SK-N-SH (cell line): ENCODE results near the gene ENTPD2. TPM values are rescaled to one million over a fixed set of nuclear protein-coding genes. Genes with fewer than 3 reads are reported as not detected.

Experiments used
- CTCF ChIA-PET: fragments of 300-600, 350-600 bp; formaldehyde crosslinking; extraction: SDS; loops from one replicate; lab custom pipeline; 2021; lab: Yijun Ruan, JAX
- POLR2A ChIA-PET: fragments of 350-600 bp; sonication (Branson Sonifier 250); formaldehyde crosslinking; extraction: SDS; loops from one replicate; lab custom pipeline; 2020; ENCODE audit warnings: antibody characterized with exemption, inconsistent platforms; lab: Yijun Ruan, JAX
- DNase-seq: peaks from one replicate; pipeline ENCODE4 v3.0.0; 2012
- H2AFZ ChIP-seq: fragments of 200-600 bp; sonication (generic); 2 replicates; pipeline ENCODE4 v1.8.1; 2016; ENCODE audit warnings: antibody characterized with exemption, mild to moderate bottlenecking, low read depth
- H3F3A ChIP-seq: fragments of 200-600 bp; sonication (generic); replicated peaks from 2 replicates; pipeline ENCODE3; 2016; ENCODE audit warnings: antibody characterized with exemption, mild to moderate bottlenecking; ENCODE audit not compliant: insufficient read depth
- H3K27ac ChIP-seq, 2 experiments: fragments of 200-500 bp in 1 of 2; fragments of 200-600 bp in 1 of 2; sonication (Bioruptor generic) in 1 of 2; sonication (generic), shearing (Covaris generic) in 1 of 2; 2 replicates each; pipeline versions ENCODE4 v1.5.1 to v1.6.1; 2014 to 2016; ENCODE audit warnings: low read depth in 2 of 2, inconsistent platforms in 1 of 2, low read length in 1 of 2, mild to moderate bottlenecking in 1 of 2, mixed read lengths in 1 of 2
- H3K27me3 ChIP-seq: fragments of 200-600 bp; sonication (generic), shearing (Covaris generic); 2 replicates; pipeline ENCODE4 v1.6.1; 2016; ENCODE audit warnings: mixed run types; ENCODE audit not compliant: insufficient read depth
- H3K36me3 ChIP-seq, 2 experiments: fragments of 200-500 bp in 1 of 2; fragments of 200-600 bp in 1 of 2; sonication (Bioruptor generic) in 1 of 2; sonication (generic) in 1 of 2; replicated peaks in 1 of 2; 2 replicates each; pipeline versions ENCODE3 to v1.5.1; 2014 to 2016; ENCODE audit warnings: low read length in 1 of 2, mild to moderate bottlenecking in 1 of 2; ENCODE audit not compliant: insufficient read depth in 2 of 2, control insufficient read depth in 1 of 2
- H3K4me1 ChIP-seq, 2 experiments: fragments of 200-500 bp in 1 of 2; fragments of 200-600 bp in 1 of 2; sonication (Bioruptor generic) in 1 of 2; sonication (generic), shearing (Covaris generic) in 1 of 2; 2 replicates each; pipeline versions ENCODE4 v1.5.1 to v1.6.1; 2014 to 2016; ENCODE audit warnings: low read depth in 1 of 2, low read length in 1 of 2, mixed run types in 1 of 2; ENCODE audit not compliant: insufficient read depth in 2 of 2, control insufficient read depth in 1 of 2
- H3K4me2 ChIP-seq: fragments of 200-600 bp; sonication (generic), shearing (Covaris generic); 2 replicates; pipeline ENCODE4 v1.6.1; 2017; ENCODE audit warnings: mixed run types
- H3K4me3 ChIP-seq, 2 experiments: fragments of 200-500 bp in 1 of 2; fragments of 200-600 bp in 1 of 2; sonication (Bioruptor generic) in 1 of 2; sonication (generic), shearing (Covaris generic) in 1 of 2; 2 replicates each; pipeline versions ENCODE4 v1.5.1 to v1.8.1; 2014 to 2016; ENCODE audit warnings: low read depth in 2 of 2, inconsistent platforms in 1 of 2, low read length in 1 of 2, mild to moderate bottlenecking in 1 of 2, mixed read lengths in 1 of 2, moderate library complexity in 1 of 2
- H3K79me2 ChIP-seq: fragments of 200-600 bp; sonication (generic); 2 replicates; pipeline ENCODE4 v1.8.1; 2017; ENCODE audit warnings: mild to moderate bottlenecking; ENCODE audit not compliant: insufficient read depth
- H3K9ac ChIP-seq: fragments of 200-600 bp; sonication (generic); 2 replicates; pipeline ENCODE4 v1.6.1; 2017; ENCODE audit warnings: mixed run types
- H3K9me2 ChIP-seq: fragments of 200-600 bp; sonication (generic); 2 replicates; pipeline ENCODE4 v1.6.1; 2017; ENCODE audit warnings: mixed run types
- H3K9me3 ChIP-seq: fragments of 200-600 bp; sonication (generic); 2 replicates; pipeline ENCODE4 v1.6.1; 2017; ENCODE audit warnings: mixed run types, mild to moderate bottlenecking, moderate library complexity
- H4K20me1 ChIP-seq: fragments of 200-600 bp; sonication (generic); 2 replicates; pipeline ENCODE4 v1.6.1; 2017; ENCODE audit warnings: mild to moderate bottlenecking, mixed run types; ENCODE audit not compliant: insufficient read depth
- CTCF ChIP-seq: fragments of 200-600 bp; sonication (generic); IDR thresholded peaks from 2 replicates; pipeline ENCODE4 v1.6.1; 2017; ENCODE audit warnings: antibody characterized with exemption, mild to moderate bottlenecking, moderate library complexity
- EP300 ChIP-seq, 2 experiments: IDR thresholded peaks; 2 replicates each; pipeline versions ENCODE4 v1.4.0 to v1.6.1; 2012; ENCODE audit warnings: borderline replicate concordance in 1 of 2, low read depth in 1 of 2, low read length in 1 of 2
- EZH2phosphoT487 ChIP-seq: fragments of 200-600 bp; sonication (generic); IDR thresholded peaks from 2 replicates; pipeline ENCODE4 v1.6.1; 2017; ENCODE audit warnings: low read depth, mixed run types, mild to moderate bottlenecking, antibody characterized with exemption, moderate library complexity, borderline replicate concordance
- NFIC ChIP-seq: IDR thresholded peaks from 2 replicates; pipeline ENCODE4 v1.4.0; 2012; ENCODE audit warnings: borderline replicate concordance
- PBX3 ChIP-seq: IDR thresholded peaks from 2 replicates; pipeline ENCODE4; 2012
- POLR2AphosphoS5 ChIP-seq: IDR thresholded peaks from 2 replicates; pipeline ENCODE4 v1.6.1; 2012; ENCODE audit warnings: low read depth, low read length
- REST ChIP-seq: IDR thresholded peaks from 2 replicates; pipeline ENCODE4 v1.6.1; 2012; ENCODE audit warnings: mild to moderate bottlenecking, low read depth, low read length, moderate library complexity
- SMC3 ChIP-seq: IDR thresholded peaks from 2 replicates; pipeline ENCODE4 v1.6.1; 2012; ENCODE audit warnings: low read depth, low read length, improper control_type of control experiment
- ZBTB33 ChIP-seq: IDR thresholded peaks from 2 replicates; pipeline ENCODE4 v1.4.0; 2012; ENCODE audit warnings: low read depth, borderline replicate concordance
- WGBS: methylation state at CpG from one replicate; pipeline ENCODE4 v1.1.6; 2017; ENCODE audit warnings: low lambda C conversion rate; 5-methylcytosine and 5-hydroxymethylcytosine counted together
- polyA plus RNA-seq, 3 experiments: library from polyadenylated mRNA; depleted of rRNA; stranded (reverse); fragments of >200 nt; gene quantifications; 2 replicates each; pipeline ENCODE4 v1.2.3, GENCODE V29; 2012

ENTPD2 gene
- polyA plus RNA-seq, 1 of the 3 experiments (the other 2 are of a cell fraction): not detected

- TF ChIP-seq EP300 (IDR thresholded peaks at IDR 0.05; ENCODE audit: borderline replicate concordance in 1 of 2, low read depth in 1 of 2, low read length in 1 of 2) (no peak), NFIC (no peak)
These were observed 4.8 kb upstream of the ENTPD2 start (continued) for GRCh38 chr9:137058521-137059234.

- WGBS: 81% methylated on average over 13 of the region's 16 CpGs
- Histone ChIP-seq H3K9ac (no peak overlapping the region), H4K20me1 (no peaks in the 10 kb centered on the region), H3F3A (no peaks in the 10 kb centered on the region), H3K4me2 (no peak overlapping the region), H3K9me2 (no peaks in the 10 kb centered on the region), H3K79me2 (no peaks in the 10 kb centered on the region), H2AFZ (no peak overlapping the region), H3K4me3 (no peak overlapping the region), H3K4me1 (peaks cover 0 to 29% of the 10 kb centered on the region in 2 experiments; a peak in 2 of 4 replicates), H3K27ac (no peak overlapping the region), H3K36me3 (no peaks in the 10 kb centered on the region), H3K9me3 (no peaks in the 10 kb centered on the region), H3K27me3 (no peaks in the 10 kb centered on the region)
- DNase-seq: no peak
- ChIA-PET POLR2A (no interaction called here), CTCF (interaction anchor here (1.0 to 19.8 kb wide), 3 partner anchors 7 to 28 kb away, joined by 4 to 803 read pairs (median 803); partner anchors contain the start of genes ENTPD2, NPDC1 and SAPCD2)
- TF ChIP-seq REST: no peak
- no peak for TF ChIP-seq EZH2phosphoT487
- TF ChIP-seq POLR2AphosphoS5: no peak
- no peak for TF ChIP-seq SMC3
- no peak for TF ChIP-seq PBX3
- TF ChIP-seq ZBTB33: no peak
- TF ChIP-seq CTCF: no peak
These were observed 3.7 kb upstream of the ENTPD2 start for GRCh38 chr9:137057545-137057944.
